Measurements from ENCODE around the gene FAM107B.

- TF ChIP-seq POLR2A (IDR thresholded peaks at IDR 0.05), result no peak
- TF ChIP-seq CTCF (IDR thresholded peaks at IDR 0.05), result no peak
Measured at GRCh38 chr10:14676732-14677131, 98.0 kb downstream of the FAM107B start.

Measured in heart left ventricle (tissue), 13 donors.